ENCODE measurements around the gene CFAP58. TPM values are rescaled to one million over a fixed set of nuclear protein-coding genes. Genes with fewer than 3 reads are reported as not detected.

CFAP58 gene
- total and polyA plus RNA-seq, 7 experiments from 2014 or later = 0.17 TPM; not detected in 6

GRCh38 chr10:104336821-104337467, 16.7 kb upstream of the CFAP58 start:
- peak overlapping the region; percentile 88 to 100 (median 98) for H3K4me3 Mint-ChIP-seq
- intact Hi-C loops (cut with micrococcal nuclease) = loop anchor here (2.0 to 5.0 kb wide), 2 partner anchors 14 to 215 kb away; partner anchors contain the start of gene SFR1 (in 1 of the 2)
- ChIA-PET POLR2A (interaction anchor here (0.8 to 6.1 kb wide), 8 partner anchors 9 to 64 kb away, joined by 3 to 78 read pairs (median 12); partner anchors contain the start of gene CFAP58), CTCF (interaction anchor here (0.7 to 6.3 kb wide), 12 partner anchors 10 to 47 kb away, joined by 3 to 58 read pairs (median 4); partner anchors contain the start of gene CFAP58)
- Histone ChIP-seq H3K27ac (ENCODE audit: low read depth, low read length) (peak overlapping the region; percentile 94), H3K4me3 (ENCODE audit: low read length) (peak overlapping the region; percentile 85), H3K36me3 (ENCODE audit: control insufficient read depth in 2 of 3, insufficient read depth in 3 of 3, low read length in 3 of 3) (peaks cover 0 to 10% (median 0%) of the 10 kb centered on the region in 3 experiments), H3K9me3 (ENCODE audit: control insufficient read depth in 2 of 3, low read length in 3 of 3) (no peaks in the 10 kb centered on the region), H3K4me1 (ENCODE audit: control insufficient read depth in 2 of 2, insufficient read depth in 2 of 2, low read length in 2 of 2) (peaks cover 30 to 45% of the 10 kb centered on the region in 2 donors), H3K27me3 (ENCODE audit: control insufficient read depth in 2 of 2, insufficient read depth in 2 of 2, low read length in 2 of 2) (no peaks in the 10 kb centered on the region)
- H3K36me3 Mint-ChIP-seq = peaks cover 0 to 12% (median 0%) of the 10 kb centered on the region in 5 donors
- peaks cover 0 to 10% (median 0%) of the 10 kb centered on the region in 5 donors for H3K27me3 Mint-ChIP-seq
- peaks cover 44 to 70% (median 60%) of the 10 kb centered on the region in 7 donors for H3K4me1 Mint-ChIP-seq
- DNase-seq = peak in 1 of 9 donors; percentile 23
- peak overlapping the region; percentile 87 to 100 (median 98) for H3K27ac Mint-ChIP-seq
- no peak for ATAC-seq
- H3K9me3 Mint-ChIP-seq = no peaks in the 10 kb centered on the region

- ChIA-PET CTCF (interaction anchor here (1.1 to 6.3 kb wide), 9 partner anchors 9 to 46 kb away, joined by 3 to 58 read pairs (median 5); no protein-coding TSS in a partner anchor), POLR2A (interaction anchor here (0.8 to 6.1 kb wide), 17 partner anchors 8 to 79 kb away, joined by 3 to 78 read pairs (median 7); partner anchors contain the start of genes CFAP58 and GSTO2)
- H3K36me3 Mint-ChIP-seq = peaks cover 0 to 12% (median 0%) of the 10 kb centered on the region in 5 donors
- H3K9me3 ChIP-seq (ENCODE audit: control insufficient read depth in 2 of 3, low read length in 3 of 3) = no peaks in the 10 kb centered on the region
- peak; percentile 14 for ATAC-seq
- DNase-seq = peak in 1 of 9 donors; percentile 27
- peaks cover 0 to 10% (median 0%) of the 10 kb centered on the region in 5 donors for H3K27me3 Mint-ChIP-seq
- H3K27ac Mint-ChIP-seq = peak overlapping the region; percentile 87 to 100 (median 98)
- H3K27me3 ChIP-seq (ENCODE audit: control insufficient read depth in 2 of 2, insufficient read depth in 2 of 2, low read length in 2 of 2) = no peaks in the 10 kb centered on the region
- H3K4me3 ChIP-seq (ENCODE audit: low read length) = peak overlapping the region; percentile 85
- H3K4me3 Mint-ChIP-seq = peak overlapping the region; percentile 88 to 100 (median 98)
- H3K9me3 Mint-ChIP-seq = no peaks in the 10 kb centered on the region
- peaks cover 40 to 64% (median 55%) of the 10 kb centered on the region in 7 donors for H3K4me1 Mint-ChIP-seq
- H3K27ac ChIP-seq (ENCODE audit: low read depth, low read length) = peak overlapping the region; percentile 94
- H3K36me3 ChIP-seq (ENCODE audit: control insufficient read depth in 2 of 3, insufficient read depth in 3 of 3, low read length in 3 of 3) = peaks cover 0 to 10% (median 0%) of the 10 kb centered on the region in 3 experiments
- H3K4me1 ChIP-seq (ENCODE audit: control insufficient read depth in 2 of 2, insufficient read depth in 2 of 2, low read length in 2 of 2) = peaks cover 28 to 40% of the 10 kb centered on the region in 2 donors
- intact Hi-C loops (cut with micrococcal nuclease) = loop anchor here (2.0 to 5.0 kb wide), 2 partner anchors 15 to 215 kb away; partner anchors contain the start of gene SFR1 (in 1 of the 2)
Measured at GRCh38 chr10:104337521-104337984, 16.1 kb upstream of the CFAP58 start.

GRCh38 chr10:104337985-104338735, 15.5 kb upstream of the CFAP58 start, which contains the start of gene ITPRIP:
Gene ITPRIP, minus strand, starts transcription at chr10:104338465. Its CDS starts 22,414 bp downstream, at chr10:104316051.
- Histone ChIP-seq H3K27ac (ENCODE audit: low read depth, low read length) (peak within 1 kb of the TSS; percentile 94), H3K9me3 (ENCODE audit: control insufficient read depth in 2 of 3, low read length in 3 of 3) (no peaks in the 10 kb centered on the region), H3K27me3 (ENCODE audit: control insufficient read depth in 2 of 2, insufficient read depth in 2 of 2, low read length in 2 of 2) (no peaks in the 10 kb centered on the region), H3K4me3 (ENCODE audit: low read length) (peak within 1 kb of the TSS; percentile 85), H3K4me1 (ENCODE audit: control insufficient read depth in 2 of 2, insufficient read depth in 2 of 2, low read length in 2 of 2) (peaks cover 22 to 34% of the 10 kb centered on the region in 2 donors), H3K36me3 (ENCODE audit: control insufficient read depth in 2 of 3, insufficient read depth in 3 of 3, low read length in 3 of 3) (peaks cover 0 to 10% (median 0%) of the 10 kb centered on the region in 3 experiments)
- peak within 1 kb of the TSS; percentile 87 to 100 (median 99) for H3K27ac Mint-ChIP-seq
- CTCF ChIA-PET = interaction anchor here (1.0 to 6.3 kb wide), 11 partner anchors 9 to 64 kb away, joined by 3 to 58 read pairs (median 5); no protein-coding TSS in a partner anchor
- peaks cover 34 to 58% (median 49%) of the 10 kb centered on the region in 7 donors for H3K4me1 Mint-ChIP-seq
- ATAC-seq (peak; percentile 86), DNase-seq (peak; percentile 60 to 89 (median 88))
- peaks cover 0 to 10% (median 0%) of the 10 kb centered on the region in 5 donors for H3K36me3 Mint-ChIP-seq
- no peaks in the 10 kb centered on the region for H3K9me3 Mint-ChIP-seq
- intact Hi-C loops (cut with micrococcal nuclease) = loop anchor here (1.0 to 5.0 kb wide), 11 partner anchors 8 to 216 kb away; partner anchors contain the start of genes GSTO2 (in 2 of the 2), CFAP58 (in 1 of the 2) and SFR1 (in 1 of the 2)
- H3K4me3 Mint-ChIP-seq = peak within 1 kb of the TSS; percentile 88 to 100 (median 98)
- peaks cover 0 to 10% (median 0%) of the 10 kb centered on the region in 5 donors for H3K27me3 Mint-ChIP-seq
- POLR2A ChIA-PET = interaction anchor here (0.8 to 6.1 kb wide), 17 partner anchors 8 to 80 kb away, joined by 3 to 78 read pairs (median 7); partner anchors contain the start of genes CFAP58 and GSTO2

- ChIA-PET POLR2A (interaction anchor here (0.7 to 6.1 kb wide), 5 partner anchors 12 to 376 kb away, joined by 5 to 78 read pairs (median 12); no protein-coding TSS in a partner anchor), CTCF (interaction anchor here (1.5 to 6.3 kb wide), 3 partner anchors 11 to 65 kb away, joined by 5 to 58 read pairs (median 24); no protein-coding TSS in a partner anchor)
- peaks cover 0 to 6% (median 0%) of the 10 kb centered on the region in 5 donors for H3K36me3 Mint-ChIP-seq
- DNase-seq (no peak), ATAC-seq (no peak)
- H3K9me3 Mint-ChIP-seq = no peaks in the 10 kb centered on the region
- H3K9me3 ChIP-seq (ENCODE audit: control insufficient read depth in 2 of 3, low read length in 3 of 3) = no peaks in the 10 kb centered on the region
- intact Hi-C loops (cut with micrococcal nuclease) = loop anchor here in 1 of 2 donors (5.0 kb wide), 1 partner anchor 217 kb away; the partner anchor contains the start of gene SFR1
- H3K27me3 ChIP-seq (ENCODE audit: control insufficient read depth in 2 of 2, insufficient read depth in 2 of 2, low read length in 2 of 2) = no peaks in the 10 kb centered on the region
- peak overlapping the region; percentile 85 for H3K4me3 ChIP-seq (ENCODE audit: low read length)
- peaks cover 0 to 10% (median 0%) of the 10 kb centered on the region in 5 donors for H3K27me3 Mint-ChIP-seq
- peaks cover 14 to 20% of the 10 kb centered on the region in 2 donors for H3K4me1 ChIP-seq (ENCODE audit: control insufficient read depth in 2 of 2, insufficient read depth in 2 of 2, low read length in 2 of 2)
- peaks cover 23 to 44% (median 35%) of the 10 kb centered on the region in 7 donors for H3K4me1 Mint-ChIP-seq
- peaks cover 0 to 10% (median 0%) of the 10 kb centered on the region in 3 experiments for H3K36me3 ChIP-seq (ENCODE audit: control insufficient read depth in 2 of 3, insufficient read depth in 3 of 3, low read length in 3 of 3)
- peak overlapping the region; percentile 94 for H3K27ac ChIP-seq (ENCODE audit: low read depth, low read length)
- H3K27ac Mint-ChIP-seq = peak overlapping the region; percentile 87 to 100 (median 99)
- peak overlapping the region; percentile 88 to 100 (median 98) for H3K4me3 Mint-ChIP-seq
Measured at GRCh38 chr10:104339469-104340110, 14.0 kb upstream of the CFAP58 start.

- Histone ChIP-seq H3K27ac (ENCODE audit: low read depth, low read length) (no peak overlapping the region), H3K36me3 (ENCODE audit: control insufficient read depth in 2 of 3, insufficient read depth in 3 of 3, low read length in 3 of 3) (peaks cover 0 to 10% (median 0%) of the 10 kb centered on the region in 3 experiments), H3K9me3 (ENCODE audit: control insufficient read depth in 2 of 3, low read length in 3 of 3) (no peaks in the 10 kb centered on the region), H3K4me1 (ENCODE audit: control insufficient read depth in 2 of 2, insufficient read depth in 2 of 2, low read length in 2 of 2) (peaks cover 14 to 15% of the 10 kb centered on the region in 2 donors), H3K27me3 (ENCODE audit: control insufficient read depth in 2 of 2, insufficient read depth in 2 of 2, low read length in 2 of 2) (no peaks in the 10 kb centered on the region), H3K4me3 (ENCODE audit: low read length) (no peak overlapping the region)
- H3K4me3 Mint-ChIP-seq = peak overlapping the region in 9 of 10 donors; percentile 26 to 99 (median 91)
- CTCF ChIA-PET = interaction anchor here (4.2 to 6.3 kb wide), 2 partner anchors 10 to 35 kb away, joined by 24 to 58 read pairs; no protein-coding TSS in a partner anchor
- H3K4me1 Mint-ChIP-seq = peaks cover 20 to 39% (median 29%) of the 10 kb centered on the region in 7 donors
- peaks cover 0 to 7% (median 0%) of the 10 kb centered on the region in 5 donors for H3K36me3 Mint-ChIP-seq
- H3K27me3 Mint-ChIP-seq = peaks cover 0 to 10% (median 0%) of the 10 kb centered on the region in 5 donors
- H3K9me3 Mint-ChIP-seq = peaks cover 0 to under 1% (median 0%) of the 10 kb centered on the region in 11 donors
- ATAC-seq = no peak
- POLR2A ChIA-PET = interaction anchor here (0.7 to 4.4 kb wide), 3 partner anchors 12 to 376 kb away, joined by 5 to 60 read pairs (median 12); no protein-coding TSS in a partner anchor
- H3K27ac Mint-ChIP-seq = peak overlapping the region in 4 of 9 donors; percentile 9 to 98 (median 92)
- intact Hi-C loops (cut with micrococcal nuclease) = no loop called here
- DNase-seq = no peak
Measured at GRCh38 chr10:104340111-104340526, 13.5 kb upstream of the CFAP58 start.

Data from naive thymus-derived CD4-positive, alpha-beta T cell (primary cell).